GM06990 (cell line): ENCODE results near the gene PPP1CA.

Experiments
- DNase-seq: peaks from one replicate; pipeline ENCODE4 v3.0.0-alpha.2; 2011; ENCODE audit not compliant: insufficient read length; ENCODE audit errors: extremely low read depth
- H3K27me3 ChIP-seq: replicated peaks from 2 replicates; pipeline ENCODE4 v1.6.0; 2011; ENCODE audit warnings: low read length; ENCODE audit not compliant: control insufficient read depth, insufficient read depth
- H3K36me3 ChIP-seq: 2 replicates; pipeline ENCODE4 v1.5.1; 2011; ENCODE audit warnings: low read length; ENCODE audit not compliant: control insufficient read depth, insufficient read depth
- H3K4me3 ChIP-seq: replicated peaks from 2 replicates; pipeline ENCODE4 v1.5.1; 2011; ENCODE audit warnings: low read depth, mild to moderate bottlenecking, control low read depth, low read length
- CTCF ChIP-seq: IDR thresholded peaks from 2 replicates; pipeline ENCODE4 v1.5.1; 2011; ENCODE audit warnings: low read length, control low read depth, mild to moderate bottlenecking, inconsistent platforms; ENCODE audit not compliant: insufficient read depth, poor library complexity, severe bottlenecking

Gene PPP1CA

DNA sequence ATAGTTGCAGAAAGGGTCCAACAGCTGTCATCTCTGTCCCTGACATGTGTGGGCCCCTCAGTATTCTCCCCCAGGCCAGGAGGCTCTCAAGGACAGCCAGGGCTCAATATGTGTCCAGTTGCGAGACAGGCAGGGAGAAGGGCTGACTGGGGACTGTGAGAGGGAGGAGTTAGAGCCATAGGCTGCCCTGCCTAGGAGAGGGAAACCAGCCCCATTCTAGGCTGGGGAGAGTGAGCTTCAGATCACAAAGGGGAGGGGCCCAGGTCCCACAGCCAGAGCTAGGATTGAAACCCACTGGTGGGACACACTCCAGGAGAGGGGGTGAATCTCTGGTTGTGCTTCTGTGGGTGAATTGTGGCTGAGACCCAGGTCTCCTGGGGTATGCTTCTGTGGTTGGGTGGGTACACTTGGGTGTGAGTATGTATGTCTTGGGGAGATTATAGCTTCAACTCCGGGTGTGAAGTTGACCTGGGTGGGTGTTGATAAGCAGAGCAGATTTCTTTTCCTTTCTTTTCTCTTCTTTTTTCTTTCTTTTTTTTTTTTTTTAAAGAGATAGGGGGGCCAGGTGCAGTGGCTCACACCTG lies 11.7 kb upstream of the PPP1CA start:
- DNase-seq: no peak
- no peak for TF ChIP-seq CTCF
- peaks cover 2% of the 10 kb centered on the region for H3K36me3 ChIP-seq
- no peak overlapping the region for H3K4me3 ChIP-seq
- no peaks in the 10 kb centered on the region; the same call in 1 of the 2 replicates for H3K27me3 ChIP-seq

- Histone ChIP-seq H3K4me3 (no peak overlapping the region), H3K27me3 (no peaks in the 10 kb centered on the region; the same call in 1 of the 2 replicates), H3K36me3 (peaks cover 7% of the 10 kb centered on the region)
- no peak for TF ChIP-seq CTCF
- DNase-seq: no peak
These were observed 11.0 kb upstream of the PPP1CA start for GRCh38 chr11:67412495-67413179.

GRCh38 chr11:67411785-67412152 lies 10.1 kb upstream of the PPP1CA start:
- no peak for DNase-seq
- Histone ChIP-seq H3K27me3 (no peaks in the 10 kb centered on the region; the same call in 1 of the 2 replicates), H3K4me3 (no peak overlapping the region), H3K36me3 (peaks cover 10% of the 10 kb centered on the region)
- no peak for TF ChIP-seq CTCF

DNA sequence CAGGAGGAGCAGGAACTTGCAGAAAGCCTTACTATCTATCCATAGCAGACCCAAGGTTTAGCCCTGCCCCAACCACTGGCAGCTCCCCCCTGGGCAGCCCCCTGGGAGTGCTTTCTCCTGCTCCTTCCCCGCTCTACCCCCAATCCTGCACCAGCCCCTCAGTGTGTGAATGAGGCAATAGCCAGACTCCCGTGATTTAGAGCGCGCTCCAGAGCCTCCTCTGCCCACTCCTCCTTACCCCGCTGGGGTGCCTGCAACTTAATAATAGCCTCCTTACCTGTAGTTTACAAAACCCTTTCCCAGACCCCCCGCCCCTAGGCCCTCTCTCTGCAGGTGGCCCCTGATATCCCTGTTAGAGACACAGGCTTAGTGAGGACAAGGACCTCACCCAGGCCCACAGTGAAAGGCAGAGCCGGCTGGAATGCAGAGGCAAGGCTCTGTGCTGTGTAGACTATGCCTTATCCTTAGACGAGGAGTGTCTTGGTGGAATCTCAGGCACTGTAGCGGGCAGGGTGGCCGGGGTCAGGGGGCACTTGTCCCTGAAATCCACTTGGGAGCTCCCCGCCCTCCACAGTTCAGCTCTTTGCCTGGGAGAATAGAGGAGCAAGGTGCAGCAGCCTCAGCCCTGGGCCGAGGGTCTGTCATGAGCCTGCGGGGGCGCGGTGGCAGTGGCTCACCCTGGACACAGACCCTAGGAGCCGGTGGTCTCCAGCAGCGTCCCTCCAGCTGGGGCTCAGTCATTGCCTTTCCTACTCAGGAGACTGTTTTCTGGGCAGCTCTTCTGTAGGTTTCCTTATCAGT lies 9.5 kb upstream of the PPP1CA start:
- H3K4me3 ChIP-seq: no peak overlapping the region

DNA sequence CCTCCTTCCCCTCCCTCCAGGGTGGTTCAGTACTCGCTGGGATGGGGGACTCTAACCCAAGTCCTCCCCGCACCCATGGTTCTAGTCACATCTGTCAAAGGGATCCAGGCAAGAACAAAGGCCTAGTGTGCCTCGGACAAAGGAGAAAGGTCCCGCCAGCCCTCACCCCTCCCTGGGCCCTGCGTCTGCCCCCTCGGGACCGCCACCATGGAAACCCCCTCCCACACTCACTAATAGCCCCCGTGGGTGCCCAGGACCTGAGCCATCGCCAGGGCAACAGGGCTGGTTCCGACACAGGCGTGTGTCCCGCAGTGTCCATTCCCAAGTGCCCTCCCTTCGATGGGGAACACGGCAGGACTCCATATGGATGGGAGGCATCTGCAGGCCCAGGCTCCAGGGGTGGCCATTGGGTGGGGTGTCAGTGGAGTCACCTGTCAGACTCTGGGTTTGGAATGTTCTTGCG lies 8.7 kb upstream of the PPP1CA start:
- TF ChIP-seq CTCF: no peak
- DNase-seq: no peak
- H3K4me3 ChIP-seq: no peak overlapping the region
- H3K36me3 ChIP-seq: peaks cover 17% of the 10 kb centered on the region
- no peaks in the 10 kb centered on the region; the same call in 1 of the 2 replicates for H3K27me3 ChIP-seq

More for the DNA sequence above, 9.5 kb upstream of the PPP1CA start:
- TF ChIP-seq CTCF: no peak
- Histone ChIP-seq H3K27me3 (no peaks in the 10 kb centered on the region; the same call in 1 of the 2 replicates), H3K36me3 (peaks cover 12% of the 10 kb centered on the region)
- DNase-seq: no peak
